GM12878 (cell line): ENCODE results near the gene GLP1R. TPM values are rescaled to one million over a fixed set of nuclear protein-coding genes. Genes with fewer than 3 reads are reported as not detected.

Experiments
- ATAC-seq: fragments of 200-7000 bp; cut with Tn5 transposase; 3 replicates; pipeline ENCODE4 v1.9.1; 2020; ENCODE audit warnings: mild to moderate bottlenecking, moderate library complexity
- BruUV-seq: library from RNA; stranded (reverse); fragments of 400-500 nt; replicated peaks from 2 replicates; lab custom pipeline; 2021; lab: Mats Ljungman, UMichigan
- CTCF ChIA-PET: fragments of 300-600 bp; sonication (Branson Sonifier 250); formaldehyde crosslinking; extraction: SDS; loops from one replicate; lab custom pipeline; 2021; ENCODE audit warnings: inconsistent platforms; lab: Yijun Ruan, JAX
- POLR2A ChIA-PET: fragments of 350-600 bp; formaldehyde crosslinking; extraction: SDS; loops from one replicate; lab custom pipeline; 2021; ENCODE audit warnings: inconsistent platforms; lab: Charles Lee
- RAD21 ChIA-PET: fragments of 300-600 bp; sonication (Branson Sonifier 250); formaldehyde crosslinking; loops from one replicate; lab custom pipeline; 2023; ENCODE audit warnings: antibody characterized with exemption; ENCODE audit not compliant: unreplicated experiment; lab: Charles Lee
- SMC1A ChIA-PET: fragments of 300-600 bp; sonication (Branson Sonifier 250); formaldehyde crosslinking; loops from one replicate; lab custom pipeline; 2023; ENCODE audit not compliant: unreplicated experiment, uncharacterized antibody; lab: Charles Lee
- DNase-seq: peaks from one replicate; pipeline ENCODE4 v3.0.0-alpha.2; 2011; ENCODE audit warnings: low read depth, low spot score
- FAIRE-seq: peaks from 3 replicates; lab custom pipeline; 2011; peaks lifted over from hg19 to GRCh38; lab: Jason Lieb, UNC
- H2AFZ ChIP-seq: 2 replicates; pipeline ENCODE4 v1.6.0; 2011; ENCODE audit warnings: low read depth, low read length, control low read depth; ENCODE audit not compliant: control insufficient read depth
- H3K27ac ChIP-seq: 2 replicates; pipeline ENCODE4 v1.5.1; 2011; ENCODE audit warnings: control low read depth; ENCODE audit not compliant: control insufficient read depth, insufficient read depth
- H3K27me3 ChIP-seq, 2 experiments: replicated peaks in 1 of 2; 2 replicates each; pipeline versions ENCODE4 v1.6.0 to v1.6.1; 2011; ENCODE audit warnings: low read length in 1 of 2; ENCODE audit not compliant: control insufficient read depth in 2 of 2, insufficient read depth in 2 of 2
- H3K36me3 ChIP-seq, 2 experiments: 2 replicates each; pipeline ENCODE4 v1.5.1; 2011; ENCODE audit warnings: low read length in 1 of 2; ENCODE audit not compliant: control insufficient read depth in 2 of 2, insufficient read depth in 2 of 2
- H3K4me1 ChIP-seq: 2 replicates; pipeline ENCODE4 v1.6.1; 2011; ENCODE audit warnings: mild to moderate bottlenecking, low read length, moderate library complexity, mixed read lengths; ENCODE audit not compliant: control insufficient read depth, insufficient read depth
- H3K4me2 ChIP-seq: 2 replicates; pipeline ENCODE4 v1.6.0; 2011; ENCODE audit warnings: control low read depth; ENCODE audit not compliant: control insufficient read depth, insufficient read depth
- H3K4me3 ChIP-seq: fragments of 200-600 bp; sonication (generic); 2 replicates; pipeline ENCODE4 v1.5.1; 2016
- H3K79me2 ChIP-seq: 2 replicates; pipeline ENCODE4 v1.6.0; 2011; ENCODE audit warnings: low read length; ENCODE audit not compliant: control insufficient read depth, insufficient read depth
- H3K9ac ChIP-seq: 2 replicates; pipeline ENCODE4 v1.8.0; 2011; ENCODE audit warnings: low read length, control low read depth, mixed read lengths; ENCODE audit not compliant: control insufficient read depth, insufficient read depth
- H3K9me3 ChIP-seq: replicated peaks from 3 replicates; pipeline ENCODE4 v1.5.1; 2011; ENCODE audit warnings: mild to moderate bottlenecking, low read length; ENCODE audit not compliant: control insufficient read depth, insufficient read depth
- H4K20me1 ChIP-seq: 2 replicates; pipeline ENCODE4 v1.6.0; 2011; ENCODE audit not compliant: control insufficient read depth, insufficient read depth
- BHLHE40 ChIP-seq, 2 experiments: fragments of 450-650 bp in 1 of 2; IDR thresholded peaks; 2 replicates each; pipeline ENCODE4 v1.6.1; 2011 to 2017; ENCODE audit warnings: low read depth in 2 of 2, borderline replicate concordance in 1 of 2, improper control_type of control experiment in 1 of 2, low read length in 1 of 2, mild to moderate bottlenecking in 1 of 2
- WGBS: methylation state at CpG from one replicate; pipeline ENCODE4 v1.1.6; 2016; ENCODE audit warnings: low lambda C conversion rate; ENCODE audit not compliant: insufficient replicate concordance, insufficient coverage; ENCODE audit errors: missing lambda C conversion rate; 5-methylcytosine and 5-hydroxymethylcytosine counted together
- in situ Hi-C: fragments of 300-500 bp; cut with MboI; formaldehyde crosslinking; loops from 9 replicates; pipeline ENCODE4 v1.14.3; 2018; ENCODE audit warnings: mixed read lengths
- intact Hi-C: fragments of 100-400 bp; cut with micrococcal nuclease; formaldehyde crosslinking; loops from one replicate; pipeline ENCODE4 v1.14.2; 2022; ENCODE audit not compliant: unreplicated experiment
- polyA plus RNA-seq, 11 experiments: library from polyadenylated mRNA; depleted of rRNA in 4 of 11; unstranded in 6 of 11; stranded (reverse) in 5 of 11; fragments of >200 nt; fragmentation: Nextera tagmentation in 4 of 11; fragmentation: Illumina TruSeq in 1 of 11; extraction: Ambion mirVana in 4 of 11; extraction: Trizol in 1 of 11; gene quantifications; 1 replicate in 1 of 11; 2 replicates in 10 of 11; pipeline versions ENCODE4 v1.2.1 to v1.2.3, GENCODE V29; 2011 to 2016; ENCODE audit warnings: inconsistent platforms in 2 of 11, missing spikeins in 2 of 11, low read depth in 1 of 11
- total RNA-seq, 4 experiments: library from RNA; depleted of rRNA in 3 of 4; stranded (reverse); fragments of >200 nt in 3 of 4; fragmentation: Illumina TruSeq in 1 of 4; extraction: Trizol in 1 of 4; gene quantifications; 2 replicates each; pipeline versions ENCODE4 v1.2.1 to v1.2.3, GENCODE V29; 2013 to 2021
- TF ChIP-seq, protein P1 (sequence below): fragments of 150-350 bp; IDR thresholded peaks from 2 replicates; pipeline ENCODE4 v1.6.1; 2014; ENCODE audit warnings: mild to moderate bottlenecking, low read depth, low read length

The GLP1R gene
- total and polyA plus RNA-seq, 10 of the 15 experiments (the other 5 are each of a cell fraction or from before 2014, with no cell fraction given) = 0.01 TPM; not detected in 9

DNA sequence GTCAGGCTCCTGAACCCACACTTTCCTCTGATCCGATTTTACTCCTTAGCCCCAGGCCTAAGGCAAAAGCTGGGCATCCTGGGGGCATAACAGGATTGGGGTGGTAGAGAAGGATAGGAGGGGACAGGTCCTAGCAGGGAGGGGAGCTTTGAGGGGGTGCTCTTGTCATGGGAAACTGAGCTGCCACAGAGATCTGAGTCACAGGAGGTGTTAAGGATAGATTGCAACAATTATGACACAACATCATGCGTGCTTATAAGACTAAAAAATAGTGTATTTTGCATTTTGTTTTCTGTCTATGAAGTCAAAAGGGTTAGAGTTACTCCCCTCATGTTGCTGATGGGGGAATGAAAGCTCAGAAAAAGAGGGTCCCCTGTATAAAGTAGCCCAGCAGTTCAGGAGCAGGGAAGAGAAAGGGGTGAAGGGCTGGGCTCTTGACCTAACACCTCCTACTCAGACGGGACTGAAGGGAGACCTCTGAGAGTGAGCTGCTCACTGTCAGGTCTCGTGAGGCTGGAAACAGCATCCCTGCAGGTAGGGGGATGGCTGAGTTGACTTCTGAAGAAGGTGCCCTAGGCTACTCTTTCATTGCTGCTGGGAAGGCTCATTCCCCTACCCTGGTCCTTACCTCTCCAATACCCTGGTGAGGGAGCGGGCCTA lies 2.0 kb downstream of the GLP1R start:
- no TSS peak for BruUV-seq
- ATAC-seq (no peak), FAIRE-seq (no peak), DNase-seq (no peak)
- intact Hi-C loops (no loop called here), in situ Hi-C loops (no loop called here)
- no peaks in the 10 kb centered on the region for H3K79me2 ChIP-seq
- H3K4me2 ChIP-seq = no peak overlapping the region
- peaks cover 8 to 16% of the 10 kb centered on the region in 2 experiments for H3K27me3 ChIP-seq
- no peak overlapping the region for H3K4me3 ChIP-seq
- H3K36me3 ChIP-seq = no peaks in the 10 kb centered on the region
- no peak overlapping the region for H2AFZ ChIP-seq
- ChIA-PET SMC1A (no interaction called here), RAD21 (no interaction called here), CTCF (interaction anchor here (0.9 to 1.4 kb wide), 2 partner anchors 21 to 40 kb away, joined by 3 read pairs; no protein-coding TSS in a partner anchor), POLR2A (no interaction called here)
- no peaks in the 10 kb centered on the region; the same call in 1 of the 2 replicates for H3K4me1 ChIP-seq
- H4K20me1 ChIP-seq = 0 out of 2 replicates have a peak, but pooled peaks cover 3% of the 10 kb centered on the region
- H3K9me3 ChIP-seq = no peaks in the 10 kb centered on the region
- no peak overlapping the region for H3K9ac ChIP-seq
- WGBS = 9% methylated on average over 5 of the region's 5 CpGs
- H3K27ac ChIP-seq = no peak overlapping the region
- 0 out of 4 replicates have a peak, but pooled peaks of 1 of the 2 experiments have one; percentile 8 for TF ChIP-seq BHLHE40 (IDR thresholded peaks at IDR 0.05; ENCODE audit: borderline replicate concordance in 1 of 2, low read depth in 2 of 2, low read length in 1 of 2)
- TF ChIP-seq, protein P1, sequence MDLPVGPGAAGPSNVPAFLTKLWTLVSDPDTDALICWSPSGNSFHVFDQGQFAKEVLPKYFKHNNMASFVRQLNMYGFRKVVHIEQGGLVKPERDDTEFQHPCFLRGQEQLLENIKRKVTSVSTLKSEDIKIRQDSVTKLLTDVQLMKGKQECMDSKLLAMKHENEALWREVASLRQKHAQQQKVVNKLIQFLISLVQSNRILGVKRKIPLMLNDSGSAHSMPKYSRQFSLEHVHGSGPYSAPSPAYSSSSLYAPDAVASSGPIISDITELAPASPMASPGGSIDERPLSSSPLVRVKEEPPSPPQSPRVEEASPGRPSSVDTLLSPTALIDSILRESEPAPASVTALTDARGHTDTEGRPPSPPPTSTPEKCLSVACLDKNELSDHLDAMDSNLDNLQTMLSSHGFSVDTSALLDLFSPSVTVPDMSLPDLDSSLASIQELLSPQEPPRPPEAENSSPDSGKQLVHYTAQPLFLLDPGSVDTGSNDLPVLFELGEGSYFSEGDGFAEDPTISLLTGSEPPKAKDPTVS = no peak
